Kidney glomerular epithelial cell (primary cell): ENCODE results near the gene SCUBE1.
"Not testable (repeated sequence)": the region's sequence is repeated elsewhere in the genome, so short reads cannot be mapped to it uniquely, and the experiment has no call there.

Experiments
- DNase-seq: peaks from one replicate; lab custom pipeline; 2025; lab: John Stamatoyannopoulos, UW

Gene SCUBE1

DNA sequence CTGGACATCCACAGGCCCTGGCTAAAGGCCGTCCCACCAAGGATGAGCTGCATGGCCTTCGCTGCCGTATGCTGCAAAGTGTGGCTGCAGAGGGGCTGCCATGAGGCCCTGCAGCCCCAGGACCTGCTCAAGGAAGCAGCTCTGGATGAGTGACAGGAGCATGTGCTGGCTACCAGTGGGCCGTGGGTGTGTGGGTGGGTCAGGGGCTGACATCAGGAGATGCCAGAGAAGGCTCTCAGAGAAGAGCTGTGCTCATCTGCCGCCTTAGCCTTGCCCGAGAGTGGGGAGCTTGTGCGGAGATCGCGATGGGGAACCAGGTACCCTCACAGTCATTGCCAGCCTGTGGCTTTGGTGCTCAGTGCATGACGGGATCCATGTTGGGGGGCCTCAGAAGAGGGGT, 41.3 kb downstream of the SCUBE1 start:
- no peak for DNase-seq

DNA sequence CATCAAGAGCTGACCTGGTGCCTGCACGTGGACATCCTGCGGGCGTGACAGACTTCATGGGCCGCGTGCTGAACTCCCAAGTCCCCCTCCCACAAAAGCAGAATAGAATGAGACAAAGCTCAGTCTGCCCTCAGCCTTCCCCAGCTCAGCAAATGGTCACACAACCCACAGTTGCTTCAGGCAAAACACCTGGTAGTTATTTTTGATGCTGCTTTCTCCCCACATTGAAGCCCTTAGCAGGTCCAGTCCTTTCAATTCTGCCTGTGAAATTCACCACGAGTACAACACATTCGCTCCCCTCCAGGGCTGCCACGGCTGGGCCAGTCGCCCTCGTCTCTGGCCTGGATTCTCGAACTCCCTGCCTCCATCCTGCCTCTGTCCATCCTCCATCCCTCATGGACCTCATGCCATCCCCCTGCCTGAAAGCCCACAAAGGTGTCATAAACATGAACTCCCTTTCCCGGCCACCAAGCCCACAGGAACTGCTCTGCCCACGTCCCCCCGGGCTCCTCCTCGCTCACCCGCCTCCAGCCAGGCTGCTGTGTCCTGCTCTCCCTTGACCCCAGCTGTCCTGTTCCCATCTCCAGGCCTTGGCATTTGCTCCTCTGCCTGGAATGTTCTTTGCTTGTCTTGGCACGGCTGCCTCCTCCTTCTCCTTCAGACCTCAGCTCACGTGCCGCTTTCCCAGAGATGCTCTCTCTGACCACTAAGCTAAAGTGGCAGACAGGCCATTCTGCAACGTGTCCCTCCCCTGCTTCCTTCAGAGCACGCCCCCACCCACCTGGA, 42.1 kb downstream of the SCUBE1 start:
- no peak for DNase-seq

DNA sequence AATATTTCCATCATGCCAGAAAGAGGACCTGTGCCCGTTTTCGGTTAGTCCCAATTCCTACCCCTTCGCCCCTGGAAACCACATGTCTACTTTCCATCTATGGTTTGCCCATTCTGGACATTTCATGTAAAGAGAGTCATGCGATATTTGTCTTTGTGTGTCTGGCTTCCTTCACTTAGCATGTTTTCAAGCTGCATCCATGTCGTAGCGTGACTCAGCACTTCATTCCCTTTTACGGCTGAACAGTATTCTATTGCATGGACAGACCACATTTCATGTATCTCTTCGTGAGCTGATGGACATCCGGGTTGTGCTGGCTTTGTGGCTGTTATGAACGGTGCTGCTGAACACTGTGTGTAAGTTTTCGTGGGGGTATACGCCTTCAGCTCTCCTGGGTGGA, 43.4 kb downstream of the SCUBE1 start:
- no peak for DNase-seq

DNA sequence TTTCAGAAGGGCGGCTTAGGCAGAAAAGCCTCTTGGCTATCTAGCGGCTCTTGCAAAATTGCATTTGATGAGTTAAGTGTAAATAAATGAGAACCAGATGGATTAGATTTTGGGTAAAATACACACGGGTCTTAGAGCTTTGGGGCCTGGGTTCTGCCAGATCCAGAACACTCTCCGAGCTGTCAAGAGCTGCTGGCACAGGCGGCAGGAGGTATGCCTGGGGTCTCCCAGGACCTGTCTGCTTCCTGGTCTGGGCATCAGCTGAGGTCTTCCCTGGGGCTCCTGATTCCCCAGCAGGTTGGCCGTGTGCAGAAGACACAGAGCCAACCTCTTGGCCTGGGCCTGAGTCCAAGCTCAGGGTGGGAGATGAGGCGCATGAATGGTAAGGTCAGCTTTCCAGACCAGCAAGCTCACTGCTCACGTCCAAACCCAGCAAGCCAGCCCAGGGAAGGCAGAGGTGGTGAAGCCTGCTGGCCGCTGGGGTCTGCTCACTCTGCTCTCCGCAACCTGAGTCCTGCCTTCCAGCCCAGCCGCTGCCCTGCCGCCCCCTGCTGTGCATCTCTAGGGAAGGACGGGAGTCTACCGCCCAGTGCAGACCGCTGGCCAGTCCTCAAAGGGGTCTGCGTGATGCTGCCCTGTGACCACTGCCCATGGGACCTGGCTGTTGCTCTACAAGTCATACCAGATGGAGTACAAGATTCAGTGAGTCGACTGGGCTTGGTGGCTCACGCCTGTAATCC, 44.9 kb downstream of the SCUBE1 start:
- no peak for DNase-seq

DNA sequence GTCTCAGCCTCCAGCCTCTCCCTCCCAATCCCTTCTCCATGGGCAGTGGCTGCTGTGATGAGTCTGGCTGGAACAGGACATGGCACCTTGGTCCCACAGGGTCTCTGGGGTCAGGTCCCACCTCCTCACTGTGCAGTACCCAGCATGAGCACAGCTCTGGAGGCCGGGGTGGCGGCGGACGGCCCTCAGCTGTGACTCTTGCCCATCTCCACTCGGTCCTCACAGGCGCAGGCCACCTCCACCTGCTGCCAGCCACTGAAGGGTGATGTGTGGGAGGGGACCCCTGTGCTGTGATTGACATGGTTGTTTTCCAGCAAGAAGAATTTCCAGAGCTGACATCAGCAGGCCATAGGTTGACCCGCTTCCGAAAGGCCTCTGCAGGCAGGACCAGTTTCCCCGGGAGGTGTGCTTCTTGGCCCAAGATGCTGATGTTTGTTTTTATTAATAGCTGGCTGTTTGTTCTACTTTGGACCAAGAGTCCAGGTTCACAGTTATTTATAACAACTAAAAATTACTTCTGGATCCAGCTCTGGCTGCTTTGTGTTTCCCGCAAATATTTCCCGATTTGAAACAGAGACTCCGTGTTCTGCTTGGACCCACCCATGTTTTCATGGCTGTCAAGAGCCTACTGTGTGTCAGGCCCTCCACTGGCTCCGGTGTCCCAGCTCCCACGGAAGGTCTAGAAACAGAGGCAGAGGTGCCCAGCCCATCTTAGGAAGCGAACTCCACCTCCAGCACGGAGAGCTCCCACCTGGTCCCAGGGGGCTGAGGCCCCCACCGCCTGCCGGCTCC, 45.7 kb downstream of the SCUBE1 start:
- no peak for DNase-seq

DNA sequence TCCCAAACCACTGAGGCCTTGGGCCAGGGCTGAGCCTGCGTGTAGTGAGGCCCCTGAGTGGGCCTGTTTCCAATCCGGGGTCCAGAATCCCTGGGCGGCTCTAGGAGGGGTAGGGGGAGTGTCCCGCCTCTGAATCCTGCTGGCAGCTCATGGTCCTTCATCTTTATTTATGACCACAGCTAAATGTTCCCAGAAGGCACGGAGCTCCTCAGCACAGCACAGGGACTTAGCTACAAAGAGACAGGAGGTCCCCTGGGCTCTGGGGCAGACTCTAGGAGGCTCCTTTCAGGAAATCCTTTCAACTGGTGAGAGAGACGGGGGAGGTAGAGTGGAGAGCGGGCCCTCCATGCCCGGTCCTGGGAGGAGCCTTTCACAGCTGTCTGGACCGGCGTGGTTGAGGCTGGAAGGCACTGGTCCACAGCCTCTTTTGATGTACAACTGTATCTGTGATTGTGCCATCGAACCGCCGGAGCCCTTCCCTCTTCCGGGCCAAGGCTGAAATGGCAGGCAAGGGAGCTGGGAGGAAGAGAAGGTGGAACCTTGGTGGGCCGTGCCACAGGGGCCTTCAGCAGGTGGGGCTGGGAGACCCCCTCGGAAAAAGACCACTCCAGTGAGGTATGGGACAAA, 46.8 kb downstream of the SCUBE1 start:
- no peak for DNase-seq

DNA sequence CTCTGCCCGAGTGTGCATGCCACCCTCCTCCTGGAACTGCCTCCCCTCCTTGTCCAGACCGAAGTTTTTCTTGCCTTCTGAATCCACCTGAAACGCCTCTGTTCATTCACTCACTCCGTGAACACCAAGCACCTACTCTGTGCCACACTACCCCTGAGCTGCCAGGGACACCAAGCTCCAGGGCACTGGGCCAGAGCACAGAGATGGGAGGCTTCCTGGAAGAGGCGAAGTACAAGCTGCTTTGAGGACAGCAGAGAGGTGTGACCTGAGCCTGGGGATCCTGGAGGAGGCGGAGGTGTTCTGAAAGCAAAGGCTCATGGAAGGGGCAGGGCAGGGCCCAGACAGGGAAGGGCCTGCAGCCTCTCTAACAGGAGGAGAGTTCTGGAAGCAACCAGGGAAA, 47.5 kb downstream of the SCUBE1 start:
- no peak for DNase-seq

DNA sequence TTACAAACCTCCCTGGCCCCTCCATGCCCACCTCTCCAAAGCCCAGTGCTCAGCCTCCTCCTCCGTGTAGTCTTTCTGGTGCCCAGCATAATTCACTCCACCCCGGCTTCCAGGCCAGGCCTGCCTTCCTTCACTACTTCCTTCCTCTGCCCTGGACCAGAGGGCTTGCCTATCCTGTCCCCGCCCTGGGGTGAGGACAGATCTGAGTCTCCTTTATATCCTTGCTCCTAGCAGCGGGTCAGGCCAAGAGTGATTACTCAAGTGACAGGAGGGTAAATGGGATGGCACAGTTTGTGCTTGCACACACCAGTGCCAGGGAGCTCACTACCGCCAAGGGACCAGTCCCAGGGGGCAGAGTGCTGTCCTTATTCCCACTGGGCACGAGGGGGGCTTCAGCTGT, 48.0 kb downstream of the SCUBE1 start:
- no peak for DNase-seq

DNA sequence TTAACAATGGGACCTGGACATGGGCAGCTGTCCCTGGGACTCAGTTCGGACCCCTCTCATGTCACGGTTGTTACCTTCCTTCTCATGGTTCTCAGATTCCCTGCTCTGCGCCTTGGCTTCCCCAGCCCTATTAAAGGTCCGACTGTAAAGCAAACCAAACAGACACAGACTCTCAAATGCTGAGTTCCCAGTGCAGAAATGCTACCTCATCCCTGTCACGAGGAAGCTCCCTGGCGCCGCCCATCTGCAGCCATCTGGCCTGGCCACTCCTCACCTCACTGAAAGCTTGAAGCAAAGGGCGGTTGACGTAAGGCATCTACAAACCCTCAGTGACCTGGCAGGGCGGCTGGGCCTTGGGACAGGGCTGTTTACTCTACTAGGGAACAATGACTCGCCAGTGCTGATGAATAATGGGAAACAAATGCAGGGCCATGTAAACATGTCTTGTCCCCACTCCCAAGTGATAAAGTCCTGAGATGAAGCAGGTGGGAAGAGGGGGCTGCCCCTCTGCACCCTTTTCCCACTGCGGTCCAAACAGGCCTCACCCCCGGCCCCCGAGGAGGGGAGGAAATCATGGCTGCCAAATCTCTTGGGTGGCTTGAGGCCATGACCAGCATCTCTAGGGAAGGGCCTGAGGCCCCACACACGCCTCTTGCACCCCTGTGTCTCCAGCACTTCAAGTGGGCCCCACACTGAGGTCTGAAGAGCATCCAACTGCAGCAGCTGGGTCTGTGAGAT, 49.3 kb downstream of the SCUBE1 start:
- no peak for DNase-seq

DNA sequence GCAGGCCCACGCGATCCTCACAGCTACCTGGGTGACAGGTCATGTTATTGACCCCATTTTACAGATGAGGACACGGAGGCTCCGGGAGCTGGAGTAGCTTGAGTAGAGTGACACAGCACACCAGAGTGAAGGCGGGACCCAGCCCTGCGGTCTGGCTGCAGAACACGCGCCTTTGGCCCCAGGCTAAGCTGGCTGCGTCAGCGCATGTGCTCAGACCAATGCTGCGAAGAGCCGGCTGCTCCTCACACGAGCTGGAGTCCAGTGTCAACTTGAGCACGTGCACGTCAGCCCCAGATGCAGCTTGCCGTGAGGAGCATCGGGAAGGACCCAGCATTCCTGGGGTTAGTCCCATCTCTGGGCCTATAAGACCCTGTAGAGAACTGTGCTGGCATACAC, 49.9 kb downstream of the SCUBE1 start:
- DNase-seq = no peak

DNA sequence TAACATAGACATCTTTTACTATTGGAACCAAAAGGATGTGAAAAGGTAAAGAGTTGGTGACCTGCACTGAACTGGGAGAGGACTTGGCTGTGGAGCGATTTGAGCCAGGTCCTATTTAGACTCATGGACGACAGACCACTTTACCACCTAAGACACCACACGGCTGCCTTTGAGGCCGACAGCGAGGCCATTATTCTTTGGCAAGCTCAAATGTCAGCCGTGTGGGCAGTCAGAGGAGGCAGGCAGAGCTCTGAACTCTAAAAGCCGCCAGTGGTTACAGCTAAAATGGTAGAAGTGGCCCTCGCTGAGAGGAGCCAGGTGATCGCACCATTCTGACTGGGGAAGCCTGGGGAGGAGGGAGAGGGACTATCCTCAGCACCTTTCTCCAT, 50.5 kb downstream of the SCUBE1 start:
- no peak for DNase-seq

DNA sequence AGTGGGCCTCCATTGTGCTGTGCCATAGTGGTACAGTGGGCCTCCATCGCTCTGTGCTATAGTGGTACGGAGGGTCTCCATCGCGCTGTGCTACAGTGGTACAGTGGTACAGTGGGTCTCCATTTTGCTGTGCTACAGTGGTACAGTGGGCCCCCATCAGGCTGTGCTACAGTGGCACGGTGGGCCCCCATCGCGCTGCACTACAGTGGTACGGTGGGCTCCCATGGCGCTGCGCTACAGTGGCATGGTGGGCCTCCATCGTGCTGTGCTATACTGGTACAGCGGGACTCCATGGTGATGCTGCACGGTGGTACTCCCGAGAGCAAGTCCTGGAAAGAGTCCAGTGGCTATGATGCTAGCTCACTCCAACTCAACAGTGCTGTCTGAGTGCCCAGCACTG, 51.8 kb downstream of the SCUBE1 start:
- no peak for DNase-seq

DNA sequence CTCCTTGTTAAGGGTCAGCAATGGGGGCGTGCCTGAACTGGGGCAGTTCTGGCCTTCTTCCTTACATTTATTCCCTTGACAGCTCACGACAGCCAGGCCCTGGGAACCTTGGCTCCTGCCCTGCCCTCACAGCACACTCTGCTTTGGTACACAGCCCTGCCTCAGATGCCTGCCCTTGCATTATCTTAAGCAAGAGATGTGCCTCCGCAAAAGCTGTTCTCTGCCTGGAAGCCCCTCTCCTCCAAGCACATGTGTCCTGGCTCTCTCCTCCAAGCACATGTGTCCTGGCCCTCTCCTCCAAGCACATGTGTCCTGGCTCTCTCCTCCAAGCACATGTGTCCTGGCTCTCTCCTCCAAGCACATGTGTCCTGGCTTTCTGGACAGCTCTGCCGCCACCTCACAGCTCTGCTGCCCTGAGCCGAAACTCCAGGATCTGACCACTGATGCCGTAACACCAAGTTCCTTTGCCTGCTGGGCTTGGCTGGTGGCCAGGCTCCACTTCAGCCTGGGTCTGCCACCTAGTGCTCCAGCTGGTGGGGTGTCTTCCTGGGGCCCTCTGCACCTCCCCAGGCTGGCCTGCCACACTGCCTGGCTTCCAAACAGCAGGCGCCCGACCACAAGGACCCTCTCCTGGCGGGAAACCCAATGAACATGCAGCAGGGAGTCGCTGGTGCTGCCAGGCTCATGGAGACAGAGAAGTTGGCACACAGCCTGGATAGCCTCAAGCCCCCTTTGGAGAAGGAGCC, 53.0 kb downstream of the SCUBE1 start:
- DNase-seq = no peak

DNA sequence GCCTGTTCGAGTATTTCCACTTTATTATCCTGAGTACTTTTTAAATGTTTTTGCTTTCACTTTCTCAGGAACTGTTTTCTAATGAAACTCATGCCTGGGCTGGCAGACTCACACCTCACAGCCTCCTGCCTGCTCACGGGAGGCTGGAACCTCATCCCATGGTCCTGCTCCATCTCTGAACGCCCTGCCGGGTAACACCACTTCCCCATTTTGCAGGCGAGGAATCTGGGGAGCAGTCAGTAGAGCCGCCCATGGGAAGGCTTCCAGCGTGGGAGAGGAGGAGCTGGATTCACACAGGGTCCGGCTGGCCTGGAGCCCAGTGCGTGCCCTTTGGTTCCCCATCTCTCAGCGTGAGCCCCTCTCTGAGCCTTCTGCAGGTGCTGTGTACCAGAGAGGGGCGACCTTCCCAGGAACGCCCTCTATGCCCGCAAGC, 53.6 kb downstream of the SCUBE1 start:
- DNase-seq = no peak

DNA sequence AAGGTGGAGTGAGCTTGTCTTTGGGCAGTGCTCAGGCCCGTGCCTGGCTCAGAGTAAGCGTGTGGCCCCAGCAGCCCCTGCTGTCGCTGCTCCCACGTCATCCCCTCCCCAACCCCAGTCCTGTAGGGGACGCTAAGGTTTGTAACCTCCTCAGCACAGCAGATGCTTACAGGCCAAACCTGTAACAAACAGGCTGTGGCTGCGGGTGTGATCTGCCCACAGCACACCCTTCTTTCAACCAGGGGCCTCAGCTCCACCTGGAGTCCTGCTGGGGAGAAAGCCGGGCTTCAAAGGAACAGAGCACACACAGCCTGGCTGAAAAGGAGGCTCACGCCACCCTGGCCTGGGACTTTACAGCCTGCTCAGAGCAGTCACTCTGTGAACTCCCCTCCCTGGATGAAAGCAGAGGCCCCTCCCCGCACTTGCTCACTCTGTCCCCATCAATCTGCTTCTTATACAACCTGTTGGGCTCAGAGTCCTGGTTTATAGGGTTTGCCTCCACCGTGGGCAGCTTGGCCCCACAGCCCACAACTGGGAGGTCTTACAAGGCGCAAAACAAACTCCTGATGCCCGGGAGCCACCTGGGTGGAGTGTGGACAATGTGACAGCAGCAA, 54.3 kb downstream of the SCUBE1 start:
- no peak for DNase-seq

DNA sequence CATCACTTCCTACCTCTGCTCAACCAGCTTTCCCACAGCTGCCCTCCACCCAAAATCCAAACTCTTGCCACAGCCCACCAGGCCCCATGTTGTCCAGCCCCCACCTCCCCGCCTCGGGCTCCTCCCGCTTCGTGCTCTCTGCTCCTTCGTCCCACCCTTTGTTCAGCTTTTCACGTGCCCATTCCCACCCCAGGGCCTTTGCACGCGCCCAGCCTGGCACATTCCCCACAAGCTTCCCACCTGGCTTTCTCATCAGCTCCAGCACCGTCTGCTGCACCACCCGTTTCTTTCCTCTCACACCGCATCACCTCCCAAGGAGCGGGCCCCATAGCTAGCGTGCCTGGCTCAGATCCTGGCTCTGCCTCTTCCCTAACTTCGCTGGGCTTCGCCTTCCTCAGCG, 54.8 kb downstream of the SCUBE1 start:
- DNase-seq = no peak

DNA sequence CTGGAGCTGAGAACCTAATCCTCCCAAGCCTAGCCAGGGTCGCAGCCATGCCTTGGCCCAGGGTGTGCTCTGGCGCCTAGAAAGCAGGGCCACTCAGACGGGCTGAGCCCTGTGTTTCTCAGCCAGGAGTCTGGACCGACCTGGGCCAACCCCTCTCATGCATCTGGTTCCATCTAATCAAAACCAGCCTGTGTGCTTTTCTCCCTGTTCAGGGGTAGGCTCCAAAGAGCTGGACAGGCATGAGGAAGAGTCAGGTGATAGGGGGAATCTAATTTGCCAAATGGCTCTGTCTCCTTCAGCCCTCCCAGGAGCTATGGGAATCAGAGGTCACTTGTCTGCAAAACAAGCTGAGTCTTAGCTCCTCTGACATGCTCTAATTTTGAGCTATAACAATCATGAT, 55.7 kb downstream of the SCUBE1 start:
- DNase-seq = no peak

DNA sequence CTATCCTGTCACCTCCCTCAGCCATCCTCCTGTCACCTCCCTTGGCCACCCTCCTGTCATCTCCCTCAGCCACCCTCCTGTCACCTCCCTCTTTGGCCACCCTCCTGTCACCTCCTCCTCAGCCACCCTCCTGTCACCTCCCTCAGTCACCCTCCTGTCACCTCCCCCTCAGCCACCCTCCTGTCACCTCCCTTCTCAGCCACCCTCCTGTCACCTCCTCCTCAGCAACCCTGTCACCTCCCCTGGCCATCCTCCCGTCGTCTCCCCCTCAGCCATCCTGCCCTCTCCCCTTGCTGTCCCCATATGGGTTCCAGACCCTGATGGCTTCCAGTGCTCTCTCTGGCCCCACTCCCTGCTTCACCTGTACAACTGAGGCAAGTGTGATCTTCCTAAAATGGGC, 61.8 kb downstream of the SCUBE1 start:
- DNase-seq = no peak

DNA sequence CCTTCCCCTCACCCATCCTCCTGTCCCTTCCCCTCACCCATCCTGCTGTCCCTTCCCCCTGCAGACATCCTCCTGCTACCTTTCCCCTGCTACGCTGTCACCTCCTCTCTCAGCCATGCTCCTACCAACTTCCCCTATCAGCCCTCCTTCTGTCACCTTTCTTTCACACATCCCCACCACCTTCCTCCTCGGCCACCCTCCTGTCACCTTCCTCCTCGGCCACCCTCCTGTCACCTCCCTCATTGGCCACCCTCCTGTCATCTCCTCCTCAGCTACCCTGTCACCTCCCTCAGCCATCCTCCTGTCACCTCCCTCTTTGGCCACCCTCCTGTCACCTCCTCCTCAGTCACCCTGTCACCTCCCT, 62.7 kb downstream of the SCUBE1 start:
- not testable (repeated sequence) for DNase-seq

DNA sequence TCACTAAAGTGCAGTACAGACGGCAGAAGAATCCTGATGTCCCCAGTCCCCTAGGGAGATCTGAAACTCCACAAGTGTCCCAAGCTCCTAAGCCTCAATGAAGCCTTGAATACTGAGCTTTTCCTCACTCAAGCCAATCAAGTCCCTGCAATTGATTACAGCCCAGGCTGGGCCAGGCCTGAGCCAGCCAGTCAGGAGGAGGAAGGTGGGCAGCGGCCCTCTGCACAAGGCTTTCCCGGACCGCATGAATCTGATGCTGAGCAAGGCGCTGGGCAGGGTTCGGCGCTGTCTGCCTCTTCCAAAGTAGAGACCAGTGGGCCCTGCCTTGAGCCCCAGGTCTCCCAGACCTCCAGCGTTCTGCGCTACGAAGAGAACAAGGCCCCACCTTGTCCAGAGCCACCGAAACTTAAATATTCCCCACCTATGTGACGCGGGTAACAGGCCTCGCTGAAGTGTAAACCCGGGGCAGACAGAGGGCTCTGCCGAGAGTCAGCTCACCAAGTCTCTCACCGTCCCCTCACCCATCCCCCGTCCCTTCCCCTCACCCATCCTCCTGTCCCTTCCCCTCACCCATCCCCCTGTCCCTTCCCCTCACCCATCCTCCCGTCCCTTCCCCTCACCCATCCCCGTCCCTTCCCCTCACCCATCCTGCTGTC, 63.2 kb downstream of the SCUBE1 start:
- DNase-seq = no peak
